ENCODE results near the gene IQGAP1. TPM values are rescaled to one million over a fixed set of nuclear protein-coding genes. Genes with fewer than 3 reads are reported as not detected.

The IQGAP1 gene
- total RNA-seq, 4 donors from 2014 or later = 181 to 285 (median 193) TPM

DNA sequence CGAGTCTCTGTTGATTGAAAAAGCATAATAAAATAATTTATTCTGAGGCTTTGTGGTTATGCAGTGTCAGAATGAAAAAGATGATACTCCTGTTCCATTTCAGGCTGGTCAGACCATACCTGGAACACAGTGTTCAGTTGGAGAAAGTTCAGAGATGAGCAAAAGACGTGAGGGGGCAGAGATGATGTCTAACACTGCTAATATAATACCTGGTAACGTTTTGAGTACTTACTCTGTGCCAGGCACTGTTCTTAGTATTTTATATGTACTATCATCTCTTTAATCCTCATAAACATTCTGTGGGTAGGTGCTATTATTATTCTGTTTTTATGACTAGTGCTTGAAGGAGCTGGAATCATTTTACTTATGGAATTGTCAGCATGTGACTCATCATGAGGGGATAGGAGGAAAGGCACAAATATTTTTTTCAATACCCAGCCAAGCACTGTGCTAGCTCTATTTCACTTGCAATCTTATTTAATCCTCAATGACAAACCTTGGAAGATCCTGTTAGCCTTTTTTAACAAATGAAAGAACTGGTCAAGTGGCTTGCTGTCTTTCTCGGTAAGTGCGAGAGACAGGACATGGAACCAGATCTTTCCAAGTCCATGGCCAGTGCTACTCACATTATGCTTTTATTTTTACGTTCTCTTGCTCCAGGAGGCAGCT is 31.8 kb downstream of the IQGAP1 start:
- Histone ChIP-seq H3K9me3 (no peaks in the 10 kb centered on the region), H3K4me1 (peaks cover 31 to 81% (median 49%) of the 10 kb centered on the region in 3 donors), H3K27ac (peak overlapping the region; percentile 67 to 79 (median 74)), H3K4me3 (peak overlapping the region in 2 of 4 donors; percentile 0 to 1), H3K36me3 (no peaks in the 10 kb centered on the region), H3K27me3 (no peaks in the 10 kb centered on the region)
- no peak for DNase-seq
- no peak for TF ChIP-seq POLR2A (IDR thresholded peaks at IDR 0.05)
- TF ChIP-seq, protein P1, sequence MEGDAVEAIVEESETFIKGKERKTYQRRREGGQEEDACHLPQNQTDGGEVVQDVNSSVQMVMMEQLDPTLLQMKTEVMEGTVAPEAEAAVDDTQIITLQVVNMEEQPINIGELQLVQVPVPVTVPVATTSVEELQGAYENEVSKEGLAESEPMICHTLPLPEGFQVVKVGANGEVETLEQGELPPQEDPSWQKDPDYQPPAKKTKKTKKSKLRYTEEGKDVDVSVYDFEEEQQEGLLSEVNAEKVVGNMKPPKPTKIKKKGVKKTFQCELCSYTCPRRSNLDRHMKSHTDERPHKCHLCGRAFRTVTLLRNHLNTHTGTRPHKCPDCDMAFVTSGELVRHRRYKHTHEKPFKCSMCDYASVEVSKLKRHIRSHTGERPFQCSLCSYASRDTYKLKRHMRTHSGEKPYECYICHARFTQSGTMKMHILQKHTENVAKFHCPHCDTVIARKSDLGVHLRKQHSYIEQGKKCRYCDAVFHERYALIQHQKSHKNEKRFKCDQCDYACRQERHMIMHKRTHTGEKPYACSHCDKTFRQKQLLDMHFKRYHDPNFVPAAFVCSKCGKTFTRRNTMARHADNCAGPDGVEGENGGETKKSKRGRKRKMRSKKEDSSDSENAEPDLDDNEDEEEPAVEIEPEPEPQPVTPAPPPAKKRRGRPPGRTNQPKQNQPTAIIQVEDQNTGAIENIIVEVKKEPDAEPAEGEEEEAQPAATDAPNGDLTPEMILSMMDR (IDR thresholded peaks at IDR 0.05) = no peak
- WGBS, 2 donors = 19 to 27% methylated on average over 6 of the region's 6 CpGs
- intact Hi-C loops (cut with DNase I) = no loop called here

DNA sequence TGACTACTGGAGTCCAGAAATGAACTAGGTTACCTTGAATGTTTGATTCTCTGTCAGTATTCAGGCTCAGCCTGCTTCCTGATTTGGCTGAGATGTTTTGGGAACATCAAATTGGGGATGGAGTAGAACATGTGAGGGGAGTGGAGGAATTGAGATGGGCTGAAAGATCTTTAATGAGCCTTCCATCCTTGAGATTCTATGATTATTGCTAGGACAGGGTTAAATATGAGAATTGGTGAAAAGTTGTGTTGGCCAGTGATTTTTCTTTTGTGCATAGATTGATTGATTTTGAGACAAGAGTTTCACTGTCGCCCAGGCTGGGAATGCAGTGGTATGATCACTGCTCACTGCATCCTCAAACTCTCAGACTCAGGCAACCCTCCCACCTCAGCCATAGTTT is 32.4 kb downstream of the IQGAP1 start:
- WGBS, 2 donors = 62 to 89% methylated on average over 1 of the region's 1 CpG
- no peaks in the 10 kb centered on the region for H3K36me3 ChIP-seq
- H3K4me3 ChIP-seq = peak overlapping the region in 1 of 4 donors; percentile 1
- intact Hi-C loops (cut with DNase I) = no loop called here
- no peaks in the 10 kb centered on the region for H3K27me3 ChIP-seq
- no peaks in the 10 kb centered on the region for H3K9me3 ChIP-seq
- TF ChIP-seq, protein P1 (IDR thresholded peaks at IDR 0.05) = no peak
- TF ChIP-seq POLR2A (IDR thresholded peaks at IDR 0.05) = no peak
- H3K4me1 ChIP-seq = peaks cover 28 to 81% (median 49%) of the 10 kb centered on the region in 3 donors
- DNase-seq = no peak
- H3K27ac ChIP-seq = peak overlapping the region; percentile 67 to 79 (median 74)

DNA sequence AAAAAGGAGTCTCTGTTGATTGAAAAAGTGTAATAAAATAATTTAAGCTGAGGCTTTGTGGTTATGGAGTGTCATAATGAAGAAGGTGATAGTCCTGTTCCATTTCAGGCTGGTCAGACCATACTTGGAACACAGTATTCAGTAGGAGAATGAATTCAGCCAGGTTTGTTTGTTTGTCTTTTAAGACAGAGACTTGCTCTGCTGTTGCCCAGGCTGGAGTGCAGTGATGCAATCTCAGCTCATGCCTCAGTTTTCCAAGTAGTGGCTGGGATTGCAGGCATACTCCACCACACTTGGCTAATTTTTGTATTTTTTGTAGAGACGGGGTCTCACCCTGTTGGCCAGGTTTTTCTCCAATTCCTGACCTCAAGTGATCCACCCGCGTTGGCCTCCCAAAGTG is 33.5 kb downstream of the IQGAP1 start:
- intact Hi-C loops (cut with DNase I) = no loop called here
- Histone ChIP-seq H3K4me1 (peaks cover 28 to 86% (median 49%) of the 10 kb centered on the region in 3 donors), H3K36me3 (peaks cover 0 to 4% (median 0%) of the 10 kb centered on the region in 3 donors), H3K9me3 (no peaks in the 10 kb centered on the region), H3K27me3 (no peaks in the 10 kb centered on the region), H3K27ac (peak overlapping the region in 1 of 4 donors; percentile 76), H3K4me3 (no peak overlapping the region)
- TF ChIP-seq, protein P1 (IDR thresholded peaks at IDR 0.05) = no peak
- no peak for TF ChIP-seq POLR2A (IDR thresholded peaks at IDR 0.05)
- no peak for DNase-seq
- WGBS, 2 donors = 67 to 84% methylated on average over 3 of the region's 3 CpGs

GRCh38 chr15:90422043-90422442 is 34.0 kb downstream of the IQGAP1 start:
- Histone ChIP-seq H3K27ac (no peak overlapping the region), H3K4me1 (peaks cover 28 to 86% (median 49%) of the 10 kb centered on the region in 3 donors), H3K27me3 (no peaks in the 10 kb centered on the region), H3K4me3 (no peak overlapping the region), H3K36me3 (peaks cover 0 to 10% (median 0%) of the 10 kb centered on the region in 3 donors), H3K9me3 (no peaks in the 10 kb centered on the region)
- TF ChIP-seq POLR2A (IDR thresholded peaks at IDR 0.05) = no peak
- TF ChIP-seq, protein P1 (IDR thresholded peaks at IDR 0.05) = no peak
- no peak for DNase-seq
- intact Hi-C loops (cut with DNase I) = no loop called here
- 52 to 56% methylated on average over 2 of the region's 2 CpGs for WGBS, 2 donors

- 47 to 61% methylated on average over 3 of the region's 3 CpGs for WGBS, 2 donors
- Histone ChIP-seq H3K4me1 (peaks cover 28 to 85% (median 49%) of the 10 kb centered on the region in 3 donors), H3K27ac (peak overlapping the region in 2 of 4 donors; percentile 30 to 45), H3K4me3 (no peak overlapping the region), H3K27me3 (no peaks in the 10 kb centered on the region), H3K9me3 (no peaks in the 10 kb centered on the region), H3K36me3 (peaks cover 0 to 19% (median under 1%) of the 10 kb centered on the region in 3 donors)
- DNase-seq = no peak
- TF ChIP-seq, protein P1 (IDR thresholded peaks at IDR 0.05) = no peak
- TF ChIP-seq POLR2A (IDR thresholded peaks at IDR 0.05) = no peak
- intact Hi-C loops (cut with DNase I) = no loop called here
Observed at GRCh38 chr15:90422936-90423335, 34.9 kb downstream of the IQGAP1 start.
